GM21619 (cell line): ENCODE data around the gene DIRAS2.
"Not testable (repeated sequence)": the region's sequence is repeated elsewhere in the genome, so short reads cannot be mapped to it uniquely, and the experiment has no call there.

ENCODE experiments used
- ATAC-seq: cut with Tn5 transposase; IDR thresholded peaks from one replicate; pipeline ENCODE4 v1.9.1; 2021; ENCODE audit not compliant: unreplicated experiment

Gene DIRAS2

DNA sequence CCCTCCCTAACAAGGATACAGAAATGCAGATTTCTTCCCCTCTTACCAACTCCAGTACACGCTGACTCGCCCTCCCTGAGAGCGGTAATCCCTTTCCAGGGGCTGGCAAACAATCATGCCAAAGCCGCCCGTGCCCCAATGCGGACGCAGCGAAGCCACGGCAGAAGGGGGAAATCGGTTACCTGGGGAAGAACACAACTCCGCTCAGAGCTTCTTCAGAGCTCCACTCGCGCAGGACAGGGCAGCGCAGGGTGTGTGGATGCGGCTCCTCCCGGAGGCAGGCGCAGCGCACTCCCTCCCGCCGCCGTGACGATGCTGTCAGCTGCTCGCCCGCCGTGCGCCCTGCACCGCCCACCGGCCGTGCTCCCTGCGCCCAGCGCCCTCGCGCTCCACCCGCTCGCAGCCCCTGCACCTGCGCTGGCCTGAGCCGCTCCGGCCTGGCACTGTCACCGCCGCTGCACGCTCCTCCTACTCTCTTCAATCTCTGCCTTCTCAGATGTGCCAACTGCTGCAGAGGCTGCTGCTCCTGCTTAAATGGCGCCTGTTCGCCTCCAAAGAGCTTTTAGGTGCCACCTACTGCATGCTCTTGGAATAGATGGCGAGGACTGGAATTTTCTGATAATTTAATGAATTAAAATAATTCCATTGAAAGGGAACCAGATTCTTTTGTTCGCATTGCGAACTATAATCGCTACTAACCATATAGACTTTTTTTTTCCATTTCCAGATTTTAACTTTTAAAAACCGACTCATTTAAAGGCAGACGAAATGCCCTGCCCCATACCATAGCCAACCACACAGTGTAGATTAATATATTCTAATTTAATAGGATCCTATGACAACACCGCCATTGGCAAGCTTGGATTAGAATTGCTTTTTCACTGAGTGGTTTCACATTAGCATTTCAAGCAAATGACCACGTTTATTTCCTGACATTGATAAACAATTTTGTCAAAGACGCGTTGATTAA lies at the start of gene DIRAS2:
Gene DIRAS2 (minus strand): TSS at position 255 of the 970 bp plus-strand sequence. CDS start 28,997 bp downstream, outside the sequence.
- peak; percentile 54 for ATAC-seq

DNA sequence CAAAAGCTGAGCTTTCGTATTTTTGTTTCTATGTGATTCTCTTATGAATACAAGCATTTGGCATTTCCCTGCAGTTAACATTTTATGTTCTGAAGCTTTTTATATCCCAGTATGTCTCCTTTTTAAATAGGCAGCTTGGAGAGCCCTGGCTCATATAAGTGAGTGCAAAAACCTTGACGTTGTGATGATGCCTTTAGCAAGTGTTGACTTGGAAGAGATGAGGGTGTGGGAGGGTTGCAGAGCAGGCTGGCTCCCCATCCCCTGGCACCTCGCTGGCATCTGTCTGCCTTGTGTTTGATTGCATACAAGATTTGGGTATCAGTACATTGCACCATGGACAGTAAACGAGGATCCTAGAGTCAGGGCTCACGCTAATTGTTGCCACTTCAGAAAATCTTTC lies 42.1 kb upstream of the DIRAS2 start:
- no peak for ATAC-seq

- ATAC-seq: no peak
Measured at GRCh38 chr9:90684106-90684505, 41.5 kb upstream of the DIRAS2 start.

DNA sequence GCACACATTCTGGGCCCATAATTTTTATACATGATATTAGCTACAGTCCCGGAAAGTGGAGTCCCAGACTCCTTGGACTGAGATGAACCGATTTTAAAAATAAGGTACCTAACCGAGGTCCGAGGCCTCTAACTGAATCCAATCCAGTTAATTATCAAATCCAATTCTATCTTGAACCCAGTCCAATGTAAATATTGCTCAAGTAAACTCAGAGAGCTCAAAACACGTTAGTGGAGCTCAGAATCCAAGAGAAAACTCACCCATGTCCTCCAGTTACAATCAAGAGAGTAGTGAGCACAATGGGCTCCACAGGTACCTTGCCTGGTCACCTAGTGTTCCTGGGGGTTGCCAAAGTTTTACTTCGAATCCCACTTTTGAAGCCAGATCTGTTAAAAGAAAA lies 37.9 kb upstream of the DIRAS2 start:
- no peak for ATAC-seq

- ATAC-seq: no peak
Measured at GRCh38 chr9:90665072-90665471, 22.4 kb upstream of the DIRAS2 start.

GRCh38 chr9:90659650-90660364 lies 17.2 kb upstream of the DIRAS2 start:
- no peak for ATAC-seq

DNA sequence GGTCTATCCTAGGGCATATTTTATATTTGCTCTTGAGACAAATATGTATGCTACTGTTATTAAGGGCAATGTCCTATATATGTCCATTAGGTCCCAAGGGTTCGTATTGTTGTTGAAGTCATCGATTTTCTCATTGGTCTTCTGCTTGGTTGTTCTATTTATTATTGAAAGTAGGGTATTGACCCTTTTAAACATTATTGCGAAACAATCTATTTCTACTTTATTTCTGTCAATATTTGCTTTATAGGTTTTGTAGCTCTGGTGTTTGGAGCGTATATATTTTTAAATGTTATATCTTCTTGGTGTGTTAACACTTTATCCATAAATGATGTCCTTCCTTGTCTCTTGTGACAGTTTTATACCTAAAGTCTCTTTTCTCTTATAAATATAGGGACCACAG lies 16.2 kb upstream of the DIRAS2 start:
- no peak for ATAC-seq

DNA sequence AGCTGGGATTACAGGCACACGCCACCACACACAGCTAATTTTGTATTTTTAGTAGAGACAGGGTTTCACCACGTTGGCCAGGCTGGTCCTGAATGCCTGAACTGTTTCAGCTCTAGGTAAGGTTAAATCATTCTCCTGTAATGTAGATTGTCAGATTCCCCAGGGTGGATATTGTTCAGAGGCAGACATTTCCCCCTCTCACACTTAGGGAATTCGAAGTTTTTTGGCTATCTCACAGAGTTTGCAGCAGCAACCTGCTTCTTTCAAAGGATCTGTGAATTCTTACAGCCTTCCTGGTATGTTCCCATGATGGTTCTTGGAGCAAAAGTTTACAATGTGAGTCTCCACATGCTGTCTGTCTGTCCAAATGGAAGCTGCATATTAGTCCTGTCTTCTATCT lies 15.6 kb upstream of the DIRAS2 start:
- no peak for ATAC-seq

DNA sequence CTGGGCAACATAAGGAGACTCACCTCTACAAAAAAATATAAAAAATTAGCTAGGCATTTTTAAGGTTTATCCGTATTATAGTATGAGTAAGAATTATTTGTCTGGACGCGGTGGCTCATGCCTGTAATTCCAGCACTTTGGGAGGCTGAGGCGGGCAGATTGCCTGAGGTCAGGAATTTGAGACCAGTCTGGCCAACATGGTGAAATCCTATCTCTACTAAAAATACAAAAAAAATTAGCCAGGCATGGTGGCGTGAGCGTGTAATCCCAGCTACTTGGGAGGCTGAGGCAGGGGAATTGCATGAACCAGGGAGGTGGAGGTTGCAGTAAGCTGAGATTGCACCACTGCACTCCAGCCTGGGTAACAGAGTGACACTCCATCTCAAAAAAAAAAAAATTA lies 14.3 kb upstream of the DIRAS2 start:
- ATAC-seq: not testable (repeated sequence)

- no peak for ATAC-seq
Measured at GRCh38 chr9:90651246-90651645, 8.6 kb upstream of the DIRAS2 start.

DNA sequence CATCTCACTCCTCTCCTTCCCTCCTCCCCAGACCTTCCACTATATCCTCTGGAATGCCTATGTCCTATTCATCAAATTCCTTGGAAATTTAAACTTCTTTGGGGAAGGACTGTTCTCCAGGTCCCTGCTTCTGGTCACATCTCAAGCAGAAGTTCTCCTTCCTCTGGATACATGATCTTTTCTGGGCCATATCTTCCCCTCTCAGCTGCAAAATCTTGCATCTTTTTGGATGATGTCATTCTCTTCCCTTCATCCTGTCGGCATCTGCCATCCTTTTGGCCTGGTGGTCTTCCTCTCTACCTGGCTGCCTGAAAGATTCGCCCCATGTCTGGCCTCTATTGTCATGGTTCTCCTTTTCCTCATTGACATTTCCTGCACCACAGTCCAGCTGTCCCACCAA lies 5.2 kb upstream of the DIRAS2 start:
- ATAC-seq: no peak

- ATAC-seq: no peak
Measured at GRCh38 chr9:90645721-90646120, 3.1 kb upstream of the DIRAS2 start.

GRCh38 chr9:90641884-90642487 lies 638 bp downstream of the DIRAS2 start:
- no peak for ATAC-seq

DNA sequence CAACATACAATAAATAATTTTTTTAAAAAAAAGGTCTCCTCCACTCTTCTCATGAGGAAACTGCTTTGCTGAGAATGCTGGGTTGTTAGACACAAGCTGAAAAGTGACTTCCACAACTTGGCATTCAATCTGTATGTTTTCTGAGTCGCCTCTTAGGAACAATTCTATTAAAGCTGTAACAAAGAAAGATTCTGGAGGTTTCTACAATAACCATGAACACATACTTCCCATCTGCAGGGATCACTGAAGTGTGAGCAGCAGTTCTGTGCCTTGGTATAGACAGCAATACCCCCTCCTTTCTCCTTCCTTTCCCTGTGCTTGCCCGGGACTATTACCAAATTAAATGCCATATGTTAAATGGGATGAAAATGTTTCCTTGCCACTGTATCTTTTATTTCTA lies 1.5 kb downstream of the DIRAS2 start:
- ATAC-seq: no peak

DNA sequence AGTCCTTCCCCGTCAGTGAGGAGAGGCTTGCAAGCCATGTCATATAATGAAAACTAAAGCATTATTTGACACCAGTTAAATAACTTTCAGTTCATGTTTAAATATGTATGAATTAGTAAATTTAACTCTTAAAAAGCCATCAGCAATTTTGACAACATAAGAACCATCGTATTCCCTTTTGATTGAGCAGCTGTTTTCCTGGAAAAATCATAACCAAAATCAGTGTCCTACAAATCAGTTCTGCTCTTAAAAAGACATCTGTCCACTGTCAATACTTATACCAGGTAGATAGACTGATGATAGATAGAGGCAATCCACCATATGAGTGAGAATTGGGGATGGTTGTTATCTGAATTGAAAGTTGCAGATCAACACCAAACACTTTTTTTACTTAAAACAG lies 2.3 kb downstream of the DIRAS2 start:
- no peak for ATAC-seq

DNA sequence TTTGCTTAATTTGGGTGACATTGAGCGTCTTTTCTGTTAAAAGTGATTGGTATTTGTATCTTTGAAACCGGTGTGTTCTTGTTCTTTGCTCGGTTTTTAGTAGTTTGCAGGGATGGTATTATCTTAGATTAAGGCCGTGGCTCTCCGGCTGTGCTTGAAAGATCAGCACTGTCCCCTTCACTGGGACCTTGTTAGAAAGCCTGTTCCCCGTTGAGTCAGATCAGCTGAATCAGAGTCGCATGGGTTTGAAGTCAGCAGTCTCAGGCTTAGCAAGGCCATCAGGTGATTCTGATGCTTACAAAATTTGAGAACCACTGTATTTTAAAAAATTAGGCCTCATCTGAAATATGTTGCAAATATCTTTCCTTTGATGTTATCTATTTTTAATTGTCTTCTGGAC lies 5.0 kb downstream of the DIRAS2 start:
- no peak for ATAC-seq

DNA sequence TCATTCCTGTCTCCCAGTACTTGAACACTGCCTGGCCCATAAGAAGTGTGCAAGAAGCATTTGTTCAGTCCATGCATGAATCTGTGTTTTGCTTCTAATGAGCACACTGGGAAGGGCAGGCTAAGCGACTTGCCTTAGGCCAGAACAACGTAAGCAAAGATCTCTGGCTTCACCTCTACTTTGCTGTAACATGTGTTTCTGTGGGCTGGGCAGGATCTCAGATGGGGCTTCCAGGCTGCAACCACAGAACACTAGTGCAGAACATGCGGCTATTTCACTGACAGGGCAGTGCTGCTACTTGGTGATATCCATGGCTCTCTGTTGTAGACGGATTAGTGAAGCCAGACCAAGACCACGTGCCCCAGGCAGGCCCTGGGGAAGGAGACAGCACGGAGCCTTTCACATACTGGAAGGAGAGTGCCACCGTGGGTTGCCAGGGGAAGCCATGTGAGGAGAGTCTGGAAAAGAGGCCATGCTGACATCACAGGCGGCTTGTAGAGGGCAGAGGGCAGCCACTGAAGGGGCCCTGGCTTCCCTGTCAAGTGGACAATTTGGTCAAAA lies 9.9 kb downstream of the DIRAS2 start:
- ATAC-seq: no peak

GRCh38 chr9:90631964-90632363 lies 10.7 kb downstream of the DIRAS2 start:
- ATAC-seq: no peak

GRCh38 chr9:90629991-90630390 lies 12.6 kb downstream of the DIRAS2 start:
- ATAC-seq: no peak

GRCh38 chr9:90629354-90629753 lies 13.3 kb downstream of the DIRAS2 start:
- no peak for ATAC-seq

DNA sequence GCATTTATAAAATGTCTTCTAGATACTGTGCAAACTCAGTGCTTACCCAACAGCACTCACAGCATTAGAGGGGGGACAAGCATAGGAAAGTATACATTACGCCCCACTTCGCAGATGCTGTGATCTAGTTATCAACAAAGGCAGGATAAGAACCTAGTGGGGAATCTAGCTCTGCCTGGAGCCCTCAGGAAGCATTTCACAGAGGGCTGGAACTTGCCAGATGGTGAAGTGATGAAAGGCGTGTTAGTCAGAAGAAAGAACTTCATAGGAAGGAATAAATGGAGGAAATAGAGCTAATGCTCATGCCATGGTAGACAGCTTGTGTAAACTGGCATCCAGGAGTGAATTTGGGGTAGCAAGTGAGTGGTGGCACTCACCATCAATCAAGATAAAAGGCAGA lies 25.8 kb downstream of the DIRAS2 start:
- no peak for ATAC-seq
